ENCODE measurements around the gene C4orf51. TPM values are rescaled to one million over a fixed set of nuclear protein-coding genes. Genes with fewer than 3 reads are reported as not detected.

Gene C4orf51
- total RNA-seq, 1 donor from 2014 or later = not detected

GRCh38 chr4:145709843-145710242 lies 29.9 kb downstream of the C4orf51 start:
- no peak for DNase-seq (ENCODE audit: low read depth in 2 of 2)

- DNase-seq (ENCODE audit: low read depth in 2 of 2) = no peak
Observed at GRCh38 chr4:145716200-145716599, 36.3 kb downstream of the C4orf51 start.

DNA sequence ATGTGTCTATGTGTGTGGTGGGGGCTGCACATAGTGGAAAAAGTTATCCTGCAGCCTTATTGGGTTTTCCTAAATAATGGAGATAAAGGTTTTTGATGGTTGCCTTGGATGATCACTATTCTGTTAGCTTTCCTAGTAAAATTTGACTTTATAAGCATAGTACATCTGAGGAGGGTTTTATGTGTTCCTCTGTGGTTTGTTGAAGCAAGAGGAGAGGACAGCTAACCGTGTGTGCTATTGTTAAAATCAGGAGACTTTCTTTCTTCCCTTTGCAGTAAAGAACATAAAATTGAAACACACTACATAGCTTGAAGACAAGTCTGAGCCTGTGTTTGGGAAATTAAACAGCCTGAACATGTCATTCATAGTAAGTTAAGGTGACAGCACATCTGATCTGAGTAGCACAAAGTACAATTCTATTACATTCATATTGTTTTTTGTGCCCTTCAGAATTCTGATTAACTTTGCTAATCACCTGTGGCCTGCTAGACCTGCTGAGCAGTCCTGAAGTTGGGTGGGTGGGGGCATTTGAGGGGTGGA lies 36.8 kb downstream of the C4orf51 start:
- DNase-seq (ENCODE audit: low read depth in 2 of 2) = no peak

GRCh38 chr4:145719752-145720624 lies 40.0 kb downstream of the C4orf51 start:
- no peak for DNase-seq (ENCODE audit: low read depth in 2 of 2)

DNA sequence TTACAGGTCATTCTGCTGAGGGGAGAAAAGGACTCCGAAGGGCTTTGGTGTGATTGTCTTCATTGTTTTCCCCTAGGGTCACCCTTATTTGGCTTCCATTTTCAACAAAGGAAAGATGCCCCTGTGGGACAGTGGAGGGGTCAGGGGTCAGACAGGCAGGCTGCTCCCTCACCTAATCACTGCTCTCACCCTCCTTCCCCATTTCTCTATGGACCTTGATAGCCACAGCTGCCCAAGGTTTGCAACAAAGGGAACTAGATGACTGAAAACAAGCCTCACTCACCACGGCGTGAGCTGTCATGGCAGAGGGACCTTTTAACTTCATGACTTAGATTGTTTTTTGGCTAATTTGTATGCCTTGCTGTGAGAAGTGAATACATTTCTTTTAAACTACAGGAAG lies 40.7 kb downstream of the C4orf51 start:
- DNase-seq (ENCODE audit: low read depth in 2 of 2) = no peak

- no peak for DNase-seq (ENCODE audit: low read depth in 2 of 2)
Observed at GRCh38 chr4:145722561-145722960, 42.6 kb downstream of the C4orf51 start.

DNA sequence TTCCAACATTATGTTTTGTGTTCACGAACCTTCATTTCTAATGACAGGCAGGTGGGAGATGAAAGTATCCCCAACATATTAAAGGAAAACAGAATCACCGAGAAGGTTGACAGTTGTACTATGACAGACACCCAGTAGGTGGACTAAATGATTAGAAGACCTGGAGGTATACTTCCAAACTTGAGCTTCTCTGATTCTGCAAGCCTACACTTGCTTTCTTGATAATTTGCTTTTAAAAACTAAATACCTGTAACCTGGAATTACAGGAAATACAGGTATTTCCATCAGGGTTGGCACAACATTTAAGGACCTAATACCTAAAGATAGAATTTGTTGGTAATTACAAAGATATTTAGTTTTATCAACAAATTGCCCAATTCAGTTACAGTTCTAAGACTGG lies 43.4 kb downstream of the C4orf51 start:
- DNase-seq (ENCODE audit: low read depth in 2 of 2) = no peak

GRCh38 chr4:145730026-145730425 lies 50.1 kb downstream of the C4orf51 start:
- no peak for DNase-seq (ENCODE audit: low read depth in 2 of 2)

- DNase-seq (ENCODE audit: low read depth in 2 of 2) = peak in 1 of 2 donors; percentile 8
Observed at GRCh38 chr4:145731028-145731427, 51.1 kb downstream of the C4orf51 start.

DNA sequence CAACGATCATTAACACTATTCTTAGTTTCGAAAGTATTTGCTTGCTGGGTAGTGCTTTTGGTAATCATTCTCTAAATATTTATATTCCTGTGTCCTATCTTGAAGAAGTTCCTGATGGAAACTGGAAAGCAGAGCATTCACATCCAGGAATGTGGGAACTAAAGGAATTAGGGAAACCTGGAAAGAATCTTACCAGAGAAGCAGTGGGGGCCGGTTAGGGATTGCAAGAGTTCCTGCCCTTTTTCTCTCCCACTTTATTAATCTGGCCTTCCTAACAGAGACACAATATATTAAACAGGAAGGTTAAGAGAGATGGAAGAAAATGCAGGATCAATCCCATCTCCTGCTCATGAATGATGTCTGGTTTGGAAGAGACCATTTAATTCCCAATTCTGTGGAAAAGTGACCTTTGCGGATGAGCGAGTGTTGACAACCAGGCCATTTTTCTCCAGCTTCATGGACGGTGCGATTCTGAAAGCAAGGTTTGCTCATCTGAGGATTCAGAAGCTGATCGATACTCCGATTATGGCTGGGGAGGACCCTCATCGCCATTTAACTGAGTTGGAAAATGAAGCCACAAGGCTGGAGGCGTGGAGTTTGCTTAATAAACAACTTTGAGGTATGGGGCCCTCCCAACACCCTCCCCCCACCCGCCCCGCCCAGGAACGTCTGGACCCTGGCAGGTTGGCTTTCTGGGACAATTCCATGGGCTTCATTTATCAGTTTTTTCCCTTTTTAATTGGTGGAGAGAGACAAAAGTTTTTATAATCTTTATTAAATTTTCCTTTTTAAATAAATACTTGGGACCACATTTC lies 52.3 kb downstream of the C4orf51 start:
- no peak for DNase-seq (ENCODE audit: low read depth in 2 of 2)

GRCh38 chr4:145732895-145733880 lies 53.2 kb downstream of the C4orf51 start:
- peak; percentile 61 to 97 for DNase-seq (ENCODE audit: low read depth in 2 of 2)

- DNase-seq (ENCODE audit: low read depth in 2 of 2) = peak in 1 of 2 donors; percentile 26
Observed at GRCh38 chr4:145734031-145734430, 54.1 kb downstream of the C4orf51 start.

DNA sequence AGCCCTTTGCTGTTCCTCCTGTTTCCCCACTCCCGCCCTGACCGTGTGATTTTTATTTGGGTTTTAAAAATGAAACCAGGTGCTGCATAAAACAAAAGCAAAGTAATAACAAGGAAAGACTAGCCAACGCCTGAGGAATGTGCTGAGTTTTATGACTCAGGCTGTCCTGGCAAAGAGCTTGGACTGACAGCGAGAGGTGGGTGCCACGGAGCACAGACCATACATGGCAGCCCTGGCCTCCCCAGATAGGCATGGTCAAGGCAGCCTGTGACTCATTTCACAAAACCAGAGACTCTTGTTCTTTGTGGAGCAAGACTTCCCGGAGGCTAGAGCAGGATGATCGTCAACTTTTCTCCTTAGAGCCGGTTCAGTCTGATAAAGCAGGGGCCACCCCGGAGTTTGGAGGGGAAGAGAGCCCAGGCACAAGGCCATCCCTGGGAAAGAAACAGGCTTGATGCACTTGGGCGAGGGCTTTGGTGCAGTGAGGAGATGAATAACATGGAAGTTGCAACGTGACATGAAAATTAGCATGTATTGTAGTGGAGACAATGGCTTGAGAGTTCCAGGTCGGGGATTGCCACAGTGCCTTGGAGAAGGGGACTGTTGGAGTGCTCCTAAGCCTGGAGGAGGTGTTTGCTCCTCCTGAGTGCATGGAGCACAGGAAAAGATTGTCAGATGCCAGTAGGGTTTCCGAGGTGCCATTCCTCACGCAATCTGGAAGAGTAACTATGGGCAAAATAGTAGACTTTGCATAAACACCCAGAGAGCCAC lies 54.8 kb downstream of the C4orf51 start:
- peak; percentile 62 to 95 for DNase-seq (ENCODE audit: low read depth in 2 of 2)

GRCh38 chr4:145735347-145735675 lies 55.4 kb downstream of the C4orf51 start:
- DNase-seq (ENCODE audit: low read depth in 2 of 2) = peak in 1 of 2 donors; percentile 71

DNA sequence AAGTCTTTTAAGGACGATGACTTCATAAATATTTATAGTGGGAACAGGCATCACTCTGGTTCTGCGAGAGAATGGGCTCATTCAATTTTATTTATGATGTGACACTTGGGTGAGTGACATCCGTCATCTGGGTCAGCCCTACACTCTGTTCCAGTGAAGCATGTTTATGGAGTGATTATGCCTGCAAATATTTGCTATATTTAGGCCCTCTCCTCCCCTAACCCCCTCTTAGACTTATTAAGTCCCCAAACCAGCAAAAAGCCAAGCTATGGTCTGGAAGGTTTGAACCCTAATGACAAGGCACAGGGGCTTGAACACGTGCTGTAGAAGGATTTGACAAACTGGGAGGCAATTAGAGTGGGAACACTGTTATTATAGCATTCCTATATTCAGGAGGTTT lies 55.9 kb downstream of the C4orf51 start:
- DNase-seq (ENCODE audit: low read depth in 2 of 2) = peak in 1 of 2 donors; percentile 6

- peak; percentile 68 to 88 for DNase-seq (ENCODE audit: low read depth in 2 of 2)
Observed at GRCh38 chr4:145736241-145736831, 56.4 kb downstream of the C4orf51 start.

- no peak for DNase-seq (ENCODE audit: low read depth in 2 of 2)
Observed at GRCh38 chr4:145739845-145740244, 59.9 kb downstream of the C4orf51 start.

- no peak for DNase-seq (ENCODE audit: low read depth in 2 of 2)
Observed at GRCh38 chr4:145740806-145741205, 60.9 kb downstream of the C4orf51 start.

- DNase-seq (ENCODE audit: low read depth in 2 of 2) = no peak
Observed at GRCh38 chr4:145743641-145744040, 63.7 kb downstream of the C4orf51 start.

- DNase-seq (ENCODE audit: low read depth in 2 of 2) = no peak
Observed at GRCh38 chr4:145755802-145756201, 75.9 kb downstream of the C4orf51 start.

Data from dermis microvascular lymphatic vessel endothelial cell (primary cell).